ENCODE data around the gene TUBB2A. TPM values are rescaled to one million over a fixed set of nuclear protein-coding genes. Genes with fewer than 3 reads are reported as not detected.

TUBB2A gene
- total RNA-seq, 1 experiment from 2014 or later = 49.9 TPM

GRCh38 chr6:3183066-3183465 lies 25.7 kb upstream of the TUBB2A start (continued):
- TF ChIP-seq CTCF (IDR thresholded peaks at IDR 0.05 in 2 of 3, conservative IDR thresholded peaks at IDR 0.05 in 1 of 3; ENCODE audit: borderline replicate concordance in 1 of 3, insufficient read depth in 1 of 3, low read depth in 2 of 3, low read length in 2 of 3) (no peak), SP1 (IDR thresholded peaks at IDR 0.05; ENCODE audit: low read depth) (no peak), EGR1 (IDR thresholded peaks at IDR 0.05; ENCODE audit: low read depth) (no peak), MAX (IDR thresholded peaks at IDR 0.05) (no peak), POLR2A (IDR thresholded peaks at IDR 0.05; ENCODE audit: borderline replicate concordance, extremely low read depth, insufficient read depth, insufficient read length) (no peak), RAD21 (IDR thresholded peaks at IDR 0.05; ENCODE audit: low read depth) (no peak), FOSL1 (IDR thresholded peaks at IDR 0.05; ENCODE audit: low read depth) (no peak), SRF (IDR thresholded peaks at IDR 0.05; ENCODE audit: low read depth) (no peak), EZH2phosphoT487 (IDR thresholded peaks at IDR 0.05; ENCODE audit: borderline replicate concordance) (no peak)

- H3K79me2 ChIP-seq (ENCODE audit: insufficient read depth, low read length) = no peaks in the 10 kb centered on the region
- ChIA-PET RAD21 (ENCODE audit: low non-redundant PET in 1 of 2, low total read pairs in 2 of 2, uncharacterized antibody in 2 of 2, unreplicated experiment in 2 of 2) (no interaction called here), CTCF (no interaction called here), POLR2A (no interaction called here)
- H2AFZ ChIP-seq (ENCODE audit: low read depth, low read length, poor library complexity, severe bottlenecking) = no peak overlapping the region
- no TSS peak for BruUV-seq (replicated peaks)
- DNase-seq (ENCODE audit: low read depth, low spot score) (no peak), ATAC-seq (no peak)
- no peaks in the 10 kb centered on the region for H4K20me1 ChIP-seq (ENCODE audit: insufficient read depth)
- H3K9ac ChIP-seq (ENCODE audit: low read length) = no peak overlapping the region
- H3K4me1 ChIP-seq (ENCODE audit: control insufficient read depth in 1 of 2, insufficient read depth in 2 of 2, low read length in 2 of 2) = peaks cover 5 to 10% of the 10 kb centered on the region in 2 experiments; a peak in 3 of 4 replicates
- H3K27ac ChIP-seq (ENCODE audit: low read depth, low read length) = no peak overlapping the region
- no peaks in the 10 kb centered on the region for H3K9me2 ChIP-seq (ENCODE audit: insufficient read depth)
- H3K4me3 ChIP-seq (replicated peaks in 1 of 2; ENCODE audit: low read depth in 1 of 2, low read length in 2 of 2) = no peak overlapping the region
- no peak overlapping the region for H3K4me2 ChIP-seq (ENCODE audit: low read length)
- H3K27me3 ChIP-seq (ENCODE audit: insufficient read depth, low read length) = no peaks in the 10 kb centered on the region
- TF ChIP-seq CTCF (IDR thresholded peaks at IDR 0.05 in 2 of 3, conservative IDR thresholded peaks at IDR 0.05 in 1 of 3; ENCODE audit: borderline replicate concordance in 1 of 3, insufficient read depth in 1 of 3, low read depth in 2 of 3, low read length in 2 of 3) = no peak
- no peak for TF ChIP-seq SP1 (IDR thresholded peaks at IDR 0.05; ENCODE audit: low read depth)
- TF ChIP-seq POLR2A (IDR thresholded peaks at IDR 0.05; ENCODE audit: borderline replicate concordance, extremely low read depth, insufficient read depth, insufficient read length) = no peak
- TF ChIP-seq ZFX (IDR thresholded peaks at IDR 0.05) = no peak
- no peak for TF ChIP-seq YY1 (IDR thresholded peaks at IDR 0.05; ENCODE audit: extremely low read depth, insufficient replicate concordance, low read depth, low read length)
- no peak for TF ChIP-seq RAD21 (IDR thresholded peaks at IDR 0.05; ENCODE audit: low read depth)
- TF ChIP-seq CEBPB (IDR thresholded peaks at IDR 0.05; ENCODE audit: low read depth) = no peak
- TF ChIP-seq POLR2AphosphoS5 (IDR thresholded peaks at IDR 0.05; ENCODE audit: low read depth, low read length) = no peak
- no peak for TF ChIP-seq ZBTB33 (IDR thresholded peaks at IDR 0.05; ENCODE audit: extremely low read depth, insufficient replicate concordance, low read length)
- TF ChIP-seq EZH2 (IDR thresholded peaks at IDR 0.05) = no peak
- no peaks in the 10 kb centered on the region for H3K9me3 ChIP-seq (ENCODE audit: control insufficient read depth in 1 of 2, insufficient read depth in 1 of 2, low read depth in 1 of 2, low read length in 2 of 2)
- no peaks in the 10 kb centered on the region for H3K36me3 ChIP-seq (ENCODE audit: control insufficient read depth in 1 of 2, insufficient read depth in 2 of 2, low read length in 2 of 2)
- intact Hi-C loops (cut with micrococcal nuclease) = no loop called here
These were observed 23.8 kb upstream of the TUBB2A start for GRCh38 chr6:3181105-3181504.
